HK-2 (cell line): Measurements from ENCODE around the gene TBC1D19.
"Not testable (repeated sequence)": the region's sequence is repeated elsewhere in the genome, so short reads cannot be mapped to it uniquely, and the experiment has no call there.

Source experiments
- DNase-seq: peaks from one replicate; pipeline ENCODE4 v3.0.0-alpha.2; 2018; ENCODE audit not compliant: unreplicated experiment

The TBC1D19 gene

GRCh38 chr4:26685250-26685649, 101.4 kb downstream of the TBC1D19 start:
- DNase-seq: no peak

DNA sequence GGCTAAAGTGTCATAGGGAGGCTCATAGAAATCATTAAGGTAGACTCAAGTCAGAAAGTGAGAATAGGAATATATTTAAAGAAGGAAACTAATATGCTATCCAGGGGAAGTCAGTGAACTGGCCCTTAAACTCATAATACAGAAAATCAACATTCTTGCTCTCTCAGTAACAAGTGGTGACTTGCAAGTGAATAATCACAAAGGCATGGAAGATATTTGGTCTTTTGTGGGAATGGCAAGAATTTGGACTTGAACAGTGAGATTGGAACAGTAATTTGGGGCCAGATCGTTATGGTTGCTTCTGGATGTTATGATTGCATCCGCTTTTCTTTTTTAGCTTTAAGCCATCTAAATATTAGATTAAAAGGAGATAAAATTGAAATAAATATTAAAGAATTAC, 103.8 kb downstream of the TBC1D19 start:
- DNase-seq: no peak

DNA sequence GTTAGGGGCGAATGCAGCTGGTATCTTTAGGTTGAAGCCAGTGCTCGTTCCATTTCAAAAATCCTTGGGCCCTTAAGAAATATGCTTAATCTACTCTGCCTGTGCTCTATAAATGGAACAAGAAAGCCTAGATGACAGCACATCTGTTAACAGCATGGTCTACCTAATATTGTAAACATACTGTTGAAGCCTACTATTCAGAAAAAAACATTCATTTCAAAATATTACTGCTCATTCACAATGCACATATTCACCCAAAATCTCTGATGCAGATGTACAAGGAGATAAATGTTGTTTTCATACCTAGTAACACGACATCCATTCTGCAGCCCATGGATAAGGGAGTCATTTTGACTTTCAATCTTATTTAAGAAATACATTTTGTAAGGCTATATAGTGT, 106.6 kb downstream of the TBC1D19 start:
- no peak for DNase-seq

DNA sequence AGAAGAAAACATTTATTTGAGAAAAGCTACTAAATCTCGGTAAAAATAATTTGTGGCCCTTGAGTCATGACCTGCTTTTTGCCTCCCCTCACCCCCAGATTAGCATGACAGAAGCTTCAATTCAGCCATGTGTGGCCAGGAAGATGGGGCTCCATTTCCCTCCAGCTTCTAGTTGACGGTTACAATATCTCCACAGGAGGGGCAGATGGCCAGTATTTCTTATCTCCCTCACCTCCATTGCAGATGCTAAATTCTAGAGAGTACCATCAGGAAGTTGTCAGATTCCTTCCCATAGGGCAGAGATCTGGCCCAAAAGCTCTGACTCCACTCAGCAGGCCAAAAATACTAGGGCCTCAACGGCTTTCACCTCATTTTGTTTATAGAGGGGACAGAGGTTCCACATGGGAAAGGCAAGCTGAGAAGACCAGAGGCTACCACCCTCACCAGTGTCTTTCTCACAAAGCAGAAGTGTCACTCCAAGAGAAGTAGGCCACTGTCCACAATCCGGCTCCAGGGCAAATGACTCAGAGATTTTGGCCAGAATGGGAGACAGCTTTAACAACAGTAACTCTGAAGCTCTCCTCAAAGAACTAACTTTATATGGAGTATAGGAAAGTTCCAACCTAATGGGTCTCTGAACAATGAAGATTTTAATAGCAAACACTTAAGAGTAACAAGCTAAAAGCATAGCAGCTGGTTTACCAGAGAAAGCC, 108.3 kb downstream of the TBC1D19 start:
- DNase-seq: no peak

DNA sequence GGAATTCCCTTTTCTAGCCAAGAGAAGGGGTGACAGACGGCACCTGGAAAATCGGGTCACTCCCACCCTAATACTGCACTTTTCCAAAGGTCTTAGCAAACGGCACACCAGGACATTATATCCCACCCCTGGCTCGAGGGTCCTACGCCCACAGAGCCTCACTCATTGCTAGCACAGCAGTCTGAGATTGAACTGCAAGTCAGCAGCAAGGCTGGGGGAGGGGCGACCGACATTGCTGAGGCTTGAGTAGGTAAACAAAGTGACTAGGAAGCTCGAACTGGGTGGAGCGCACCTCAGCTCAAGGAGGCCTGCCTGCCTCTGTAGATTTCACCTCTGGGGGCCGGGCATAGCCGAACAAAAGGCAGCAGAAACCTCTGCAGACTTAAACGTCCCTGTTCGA, 110.2 kb downstream of the TBC1D19 start:
- not testable (repeated sequence) for DNase-seq

DNA sequence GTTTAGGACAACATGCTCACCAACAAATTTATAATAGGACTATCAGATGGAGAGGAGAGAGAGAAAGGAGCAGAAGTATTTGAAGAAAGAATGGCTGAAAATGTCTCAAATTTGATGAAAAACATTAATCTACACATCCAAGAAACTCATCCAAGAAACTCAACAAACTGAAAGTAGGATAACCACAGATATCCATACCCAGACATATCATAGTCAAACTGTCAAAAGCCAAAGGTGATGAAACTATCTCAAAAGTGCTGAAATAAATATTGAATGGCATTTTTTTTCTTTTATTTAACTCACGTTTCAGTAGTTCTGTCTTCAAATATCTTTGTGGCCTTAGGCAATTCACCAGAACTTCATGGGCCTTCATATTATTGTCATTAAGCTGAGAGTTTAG, 116.2 kb downstream of the TBC1D19 start:
- no peak for DNase-seq

GRCh38 chr4:26701095-26701494, 117.2 kb downstream of the TBC1D19 start:
- no peak for DNase-seq

- no peak for DNase-seq
These were observed 117.9 kb downstream of the TBC1D19 start for GRCh38 chr4:26701786-26702227.

GRCh38 chr4:26707342-26707741, 123.5 kb downstream of the TBC1D19 start:
- DNase-seq: no peak

GRCh38 chr4:26709246-26709645, 125.4 kb downstream of the TBC1D19 start:
- DNase-seq: no peak

DNA sequence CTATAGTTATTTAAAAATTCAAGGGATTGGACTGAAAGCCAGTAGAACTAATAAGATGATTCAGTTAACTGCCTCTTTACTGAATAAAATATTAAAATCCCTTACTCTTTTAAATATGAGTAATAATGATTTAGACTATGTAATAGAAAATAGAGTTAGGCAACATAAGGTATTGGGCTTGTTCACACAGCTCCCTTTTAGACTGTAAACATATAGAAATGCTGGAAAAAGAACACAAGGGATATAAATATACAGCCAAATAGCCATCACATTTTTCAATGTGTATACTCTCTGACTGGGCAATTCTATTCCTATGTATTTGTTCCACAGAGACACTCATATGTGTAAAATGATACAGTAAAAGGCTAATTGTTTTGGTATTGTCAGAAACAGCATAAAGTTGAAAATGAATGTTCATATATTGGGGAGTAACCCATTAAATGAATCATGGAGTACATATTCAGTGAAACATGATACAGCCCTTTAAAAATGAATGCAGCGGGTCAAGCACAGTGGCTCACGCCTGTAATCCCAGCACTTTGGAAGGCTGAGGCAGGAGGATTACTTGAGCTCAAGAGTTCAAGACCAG, 129.8 kb downstream of the TBC1D19 start:
- DNase-seq: no peak

GRCh38 chr4:26715636-26716242, 131.9 kb downstream of the TBC1D19 start:
- no peak for DNase-seq

DNA sequence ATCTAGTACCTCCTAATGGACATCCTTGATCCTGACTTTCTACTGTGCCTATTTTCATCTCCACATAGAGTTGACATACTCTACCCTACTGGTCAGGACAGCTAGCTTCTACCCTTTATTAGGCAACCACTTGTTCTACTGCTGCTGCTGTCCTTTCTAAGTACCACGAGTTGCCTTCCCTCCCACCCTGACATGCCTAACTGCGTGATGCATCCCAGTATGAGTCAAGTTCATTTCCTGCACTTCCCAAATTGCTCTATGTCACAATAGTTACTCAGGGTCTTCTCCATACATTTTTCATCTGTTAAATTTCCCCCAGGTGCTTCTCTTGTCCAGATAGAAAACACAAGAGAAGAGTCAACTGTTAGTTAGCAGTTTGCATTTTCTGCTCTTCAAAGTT, 133.4 kb downstream of the TBC1D19 start:
- DNase-seq: no peak

GRCh38 chr4:26719954-26720552, 136.2 kb downstream of the TBC1D19 start:
- DNase-seq: no peak

DNA sequence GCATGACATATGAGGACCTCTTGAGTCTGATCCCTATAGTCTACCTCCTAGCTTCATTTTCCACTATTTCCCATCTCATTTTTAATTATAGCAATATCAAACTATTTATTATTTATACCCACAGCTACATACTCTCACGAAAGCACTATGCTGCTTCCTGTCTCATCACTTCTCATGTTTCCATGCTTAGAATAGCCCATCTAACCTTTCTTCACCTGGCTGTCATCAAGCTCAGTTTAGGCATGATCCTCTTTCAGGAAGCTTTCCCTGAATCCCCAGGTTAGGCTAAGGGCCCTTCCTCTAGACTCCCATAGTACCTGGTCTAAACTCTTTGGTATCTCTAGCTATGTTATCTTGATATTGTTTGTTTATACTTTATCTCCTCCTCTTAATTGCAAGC, 137.8 kb downstream of the TBC1D19 start:
- DNase-seq: no peak

GRCh38 chr4:26723216-26723615, 139.3 kb downstream of the TBC1D19 start:
- no peak for DNase-seq

DNA sequence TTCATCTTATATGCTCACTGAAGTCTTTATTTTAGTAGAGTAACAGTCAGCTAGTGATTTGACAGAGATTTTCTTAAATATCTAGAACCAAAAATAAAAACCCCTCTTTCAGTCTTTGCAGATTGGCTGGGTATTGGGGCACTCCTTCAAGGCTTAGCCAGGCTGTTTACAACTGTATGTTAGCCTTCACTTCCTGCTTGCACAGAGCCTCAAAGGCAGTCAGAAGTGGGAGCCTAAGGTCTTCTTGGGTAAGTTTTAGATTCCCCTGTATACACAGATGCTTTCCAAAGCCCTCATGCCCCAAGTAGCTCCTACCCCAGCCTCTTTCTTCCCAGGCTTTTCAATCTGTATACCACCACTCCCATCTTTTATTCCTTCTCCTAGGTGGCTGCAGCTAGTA, 140.7 kb downstream of the TBC1D19 start:
- no peak for DNase-seq

- DNase-seq: no peak
These were observed 142.9 kb downstream of the TBC1D19 start for GRCh38 chr4:26726655-26727387.

DNA sequence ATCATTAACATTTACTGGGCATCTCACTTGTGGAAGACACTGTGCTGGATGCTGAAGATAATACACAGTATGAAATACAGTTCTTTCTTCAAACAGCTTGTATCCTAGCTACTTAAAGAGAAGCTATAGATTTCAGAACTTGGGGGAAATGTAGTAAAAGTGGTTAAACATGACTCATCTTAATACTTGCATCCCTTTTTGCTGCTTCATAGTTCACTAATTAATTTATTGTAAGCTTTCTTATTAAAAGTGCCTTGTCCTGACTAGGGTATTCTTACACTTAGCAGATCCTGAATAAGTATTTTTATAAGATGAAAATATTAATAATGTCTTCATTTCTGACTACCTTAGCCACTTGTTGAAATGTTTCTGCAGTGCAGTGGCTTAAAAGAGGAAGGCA, 144.0 kb downstream of the TBC1D19 start:
- DNase-seq: no peak

DNA sequence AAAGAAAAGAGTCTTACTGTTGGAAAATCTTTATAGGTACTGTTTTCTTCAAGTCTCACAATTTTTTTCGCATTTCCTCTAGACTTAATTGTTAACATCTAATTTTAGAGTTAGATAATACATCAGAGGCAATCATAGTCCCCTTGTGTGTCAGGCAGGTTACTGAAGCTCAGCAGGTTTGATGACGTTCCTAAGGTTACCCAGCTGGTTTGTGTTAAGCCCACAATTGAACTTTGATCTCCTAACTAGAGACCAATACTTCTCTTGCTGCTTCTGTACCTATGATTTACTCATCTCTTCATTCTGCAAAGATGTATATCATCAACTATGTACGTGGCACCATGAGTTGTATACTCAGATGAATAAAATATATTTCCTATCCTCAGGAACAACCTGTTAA, 145.1 kb downstream of the TBC1D19 start:
- DNase-seq: no peak

GRCh38 chr4:26729547-26729946, 145.7 kb downstream of the TBC1D19 start:
- no peak for DNase-seq

- DNase-seq: no peak
These were observed 147.6 kb downstream of the TBC1D19 start for GRCh38 chr4:26731351-26732035.
